Neural cell (in vitro differentiated cells): Measurements from ENCODE around the gene UNC119B. TPM values are rescaled to one million over a fixed set of nuclear protein-coding genes. Genes with fewer than 3 reads are reported as not detected.
"Not testable (repeated sequence)": the region's sequence is repeated elsewhere in the genome, so short reads cannot be mapped to it uniquely, and the experiment has no call there.

Source experiments
- H2AFZ ChIP-seq: fragments of 200-600, 300-800 bp; sonication (generic), shearing (Covaris generic); 2 replicates; pipeline ENCODE4 v1.6.0; 2014; ENCODE audit warnings: low read depth, mild to moderate bottlenecking, antibody characterized with exemption, low read length, moderate library complexity
- H3F3A ChIP-seq: fragments of 200-600 bp; shearing (Covaris generic); 2 replicates; pipeline ENCODE4 v1.6.1; 2016; ENCODE audit warnings: mild to moderate bottlenecking, moderate library complexity, mixed read lengths, antibody characterized with exemption, low read length; ENCODE audit not compliant: insufficient read depth, poor library complexity, severe bottlenecking
- H3K27ac ChIP-seq: fragments of 200-600, 300-800 bp; sonication (generic), shearing (Covaris generic); 2 replicates; pipeline ENCODE4 v1.5.1; 2014; ENCODE audit warnings: mild to moderate bottlenecking, low read length, moderate library complexity
- H3K27me3 ChIP-seq: fragments of 300-800, 200-600 bp; sonication (generic), shearing (Covaris generic); 2 replicates; pipeline ENCODE4 v1.6.0; 2014; ENCODE audit warnings: mild to moderate bottlenecking, low read depth, low read length, moderate library complexity; ENCODE audit not compliant: insufficient read depth
- H3K36me3 ChIP-seq: fragments of 300-800, 200-600 bp; sonication (generic), shearing (Covaris generic); 2 replicates; pipeline ENCODE4 v1.5.1; 2014; ENCODE audit warnings: mild to moderate bottlenecking, antibody characterized with exemption, low read length, moderate library complexity; ENCODE audit not compliant: insufficient read depth
- H3K4me2 ChIP-seq: fragments of 300-800, 200-600 bp; sonication (generic), shearing (Covaris generic); 2 replicates; pipeline ENCODE4 v1.6.0; 2014; ENCODE audit warnings: mild to moderate bottlenecking, low read length
- H3K4me3 ChIP-seq: fragments of 300-800, 200-600 bp; sonication (generic), shearing (Covaris generic); 2 replicates; pipeline ENCODE4 v1.5.1; 2014; ENCODE audit warnings: mild to moderate bottlenecking, low read length, moderate library complexity
- H3K79me2 ChIP-seq: fragments of 200-600 bp; shearing (Covaris generic); replicated peaks from 2 replicates; pipeline ENCODE4 v1.6.0; 2014; ENCODE audit warnings: mild to moderate bottlenecking, low read length, moderate library complexity; ENCODE audit not compliant: insufficient read depth
- H3K9ac ChIP-seq: fragments of 300-800, 200-600 bp; sonication (generic), shearing (Covaris generic); 2 replicates; pipeline ENCODE4 v1.6.1; 2016; ENCODE audit warnings: mild to moderate bottlenecking, low read length, mixed read lengths
- H3K9me2 ChIP-seq: fragments of 200-600 bp; shearing (Covaris generic); 2 replicates; pipeline ENCODE4 v1.6.1; 2016; ENCODE audit warnings: mild to moderate bottlenecking, low read length, mixed read lengths; ENCODE audit not compliant: insufficient read depth
- H3K9me3 ChIP-seq: fragments of 200-600, 300-800 bp; sonication (generic), shearing (Covaris generic); 2 replicates; pipeline ENCODE4 v1.6.1; 2016; ENCODE audit warnings: mild to moderate bottlenecking, mixed run types, low read length, moderate library complexity, mixed read lengths
- H4K20me1 ChIP-seq: fragments of 200-600 bp; shearing (Covaris generic); 2 replicates; pipeline ENCODE4 v1.6.1; 2016; ENCODE audit warnings: mild to moderate bottlenecking, mixed run types; ENCODE audit not compliant: insufficient read depth
- CTCF ChIP-seq: fragments of 450-650 bp; IDR thresholded peaks from 2 replicates; pipeline ENCODE4 v1.5.1; 2014; ENCODE audit warnings: antibody characterized with exemption, mild to moderate bottlenecking, moderate library complexity; ENCODE audit not compliant: poor library complexity, severe bottlenecking
- EP300 ChIP-seq: fragments of 450-650 bp; conservative IDR thresholded peaks from 2 replicates; pipeline ENCODE4 v1.6.1; 2014; ENCODE audit warnings: antibody characterized with exemption, mild to moderate bottlenecking, moderate library complexity; ENCODE audit not compliant: poor library complexity, severe bottlenecking
- EZH2 ChIP-seq: fragments of 200-600, 300-800 bp; shearing (Covaris generic), sonication (generic); IDR thresholded peaks from 2 replicates; pipeline ENCODE4 v1.6.1; 2014; ENCODE audit warnings: antibody characterized with exemption, low read length, borderline replicate concordance, mild to moderate bottlenecking; ENCODE audit not compliant: insufficient read depth, poor library complexity, severe bottlenecking
- MXI1 ChIP-seq: fragments of 450-650 bp; conservative IDR thresholded peaks from 2 replicates; pipeline ENCODE4 v1.6.1; 2014; ENCODE audit warnings: antibody characterized with exemption, mild to moderate bottlenecking; ENCODE audit not compliant: poor library complexity, severe bottlenecking
- POLR2AphosphoS5 ChIP-seq: IDR thresholded peaks from 2 replicates; pipeline ENCODE4 v1.6.1; 2012
- RAD21 ChIP-seq: fragments of 450-650 bp; conservative IDR thresholded peaks from 2 replicates; pipeline ENCODE4 v1.6.1; 2014; ENCODE audit warnings: antibody characterized with exemption, mild to moderate bottlenecking, moderate library complexity
- SMC3 ChIP-seq: fragments of 450-650 bp; conservative IDR thresholded peaks from 2 replicates; pipeline ENCODE4 v1.6.1; 2014; ENCODE audit warnings: antibody characterized with exemption, mild to moderate bottlenecking, moderate library complexity; ENCODE audit not compliant: poor library complexity
- TAF1 ChIP-seq: IDR thresholded peaks from 2 replicates; pipeline ENCODE4 v1.6.1; 2012; ENCODE audit warnings: low read depth
- polyA plus RNA-seq: library from polyadenylated mRNA; depleted of rRNA; stranded (reverse); fragments of >200 nt; gene quantifications from 2 replicates; pipeline ENCODE4 v1.2.3, GENCODE V29; 2014
- TF ChIP-seq, protein P1 (sequence below): IDR thresholded peaks from 2 replicates; pipeline ENCODE4 v1.6.1; 2012; ENCODE audit warnings: borderline replicate concordance

UNC119B gene
- polyA plus RNA-seq, 1 donor from 2014 or later = 17.3 TPM

GRCh38 chr12:120726510-120726793 lies 16.2 kb downstream of the UNC119B start:
- Histone ChIP-seq H3K4me2 (no peak overlapping the region), H3K79me2 (no peaks in the 10 kb centered on the region), H3K9me3 (no peaks in the 10 kb centered on the region), H3F3A (no peaks in the 10 kb centered on the region), H4K20me1 (no peaks in the 10 kb centered on the region), H3K27ac (no peak overlapping the region), H3K9me2 (no peaks in the 10 kb centered on the region), H2AFZ (no peak overlapping the region), H3K9ac (no peak overlapping the region), H3K27me3 (no peaks in the 10 kb centered on the region), H3K4me3 (no peak overlapping the region), H3K36me3 (no peaks in the 10 kb centered on the region)
- no peak for TF ChIP-seq EZH2
- TF ChIP-seq EP300 = no peak
- TF ChIP-seq, protein P1, sequence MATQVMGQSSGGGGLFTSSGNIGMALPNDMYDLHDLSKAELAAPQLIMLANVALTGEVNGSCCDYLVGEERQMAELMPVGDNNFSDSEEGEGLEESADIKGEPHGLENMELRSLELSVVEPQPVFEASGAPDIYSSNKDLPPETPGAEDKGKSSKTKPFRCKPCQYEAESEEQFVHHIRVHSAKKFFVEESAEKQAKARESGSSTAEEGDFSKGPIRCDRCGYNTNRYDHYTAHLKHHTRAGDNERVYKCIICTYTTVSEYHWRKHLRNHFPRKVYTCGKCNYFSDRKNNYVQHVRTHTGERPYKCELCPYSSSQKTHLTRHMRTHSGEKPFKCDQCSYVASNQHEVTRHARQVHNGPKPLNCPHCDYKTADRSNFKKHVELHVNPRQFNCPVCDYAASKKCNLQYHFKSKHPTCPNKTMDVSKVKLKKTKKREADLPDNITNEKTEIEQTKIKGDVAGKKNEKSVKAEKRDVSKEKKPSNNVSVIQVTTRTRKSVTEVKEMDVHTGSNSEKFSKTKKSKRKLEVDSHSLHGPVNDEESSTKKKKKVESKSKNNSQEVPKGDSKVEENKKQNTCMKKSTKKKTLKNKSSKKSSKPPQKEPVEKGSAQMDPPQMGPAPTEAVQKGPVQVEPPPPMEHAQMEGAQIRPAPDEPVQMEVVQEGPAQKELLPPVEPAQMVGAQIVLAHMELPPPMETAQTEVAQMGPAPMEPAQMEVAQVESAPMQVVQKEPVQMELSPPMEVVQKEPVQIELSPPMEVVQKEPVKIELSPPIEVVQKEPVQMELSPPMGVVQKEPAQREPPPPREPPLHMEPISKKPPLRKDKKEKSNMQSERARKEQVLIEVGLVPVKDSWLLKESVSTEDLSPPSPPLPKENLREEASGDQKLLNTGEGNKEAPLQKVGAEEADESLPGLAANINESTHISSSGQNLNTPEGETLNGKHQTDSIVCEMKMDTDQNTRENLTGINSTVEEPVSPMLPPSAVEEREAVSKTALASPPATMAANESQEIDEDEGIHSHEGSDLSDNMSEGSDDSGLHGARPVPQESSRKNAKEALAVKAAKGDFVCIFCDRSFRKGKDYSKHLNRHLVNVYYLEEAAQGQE = no peak
- TF ChIP-seq CTCF = no peak
- no peak for TF ChIP-seq SMC3
- TF ChIP-seq MXI1 = no peak
- no peak for TF ChIP-seq RAD21
- no peak for TF ChIP-seq POLR2AphosphoS5
- TF ChIP-seq TAF1 = no peak

DNA sequence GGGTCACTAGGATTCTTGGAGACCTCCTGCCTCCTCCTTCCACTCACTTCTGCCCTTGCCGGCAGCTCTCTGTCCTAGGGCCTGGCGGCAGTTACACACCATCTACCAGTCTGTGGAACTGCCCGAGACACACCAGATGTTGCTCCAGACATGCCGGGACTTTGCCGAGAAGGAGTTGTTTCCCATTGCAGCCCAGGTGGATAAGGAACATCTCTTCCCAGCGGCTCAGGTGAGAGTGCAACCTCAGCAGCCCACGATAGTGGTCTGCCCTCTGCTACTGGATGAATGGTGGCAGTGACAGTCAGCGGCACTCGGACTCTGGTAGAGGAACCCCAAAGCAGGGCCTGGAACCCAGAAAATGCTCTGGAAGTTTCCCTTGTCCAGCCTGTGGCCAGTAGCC lies 16.7 kb downstream of the UNC119B start:
- Histone ChIP-seq H3K27ac (no peak overlapping the region), H3K27me3 (no peaks in the 10 kb centered on the region), H3K9me3 (no peaks in the 10 kb centered on the region), H3K4me3 (no peak overlapping the region), H3K79me2 (no peaks in the 10 kb centered on the region), H4K20me1 (no peaks in the 10 kb centered on the region), H3F3A (no peaks in the 10 kb centered on the region), H3K36me3 (no peaks in the 10 kb centered on the region), H3K4me2 (no peak overlapping the region), H2AFZ (no peak overlapping the region), H3K9me2 (no peaks in the 10 kb centered on the region), H3K9ac (no peak overlapping the region)
- TF ChIP-seq RAD21 = no peak
- TF ChIP-seq, protein P1 = no peak
- TF ChIP-seq EZH2 = no peak
- no peak for TF ChIP-seq POLR2AphosphoS5
- no peak for TF ChIP-seq TAF1
- TF ChIP-seq EP300 = no peak

DNA sequence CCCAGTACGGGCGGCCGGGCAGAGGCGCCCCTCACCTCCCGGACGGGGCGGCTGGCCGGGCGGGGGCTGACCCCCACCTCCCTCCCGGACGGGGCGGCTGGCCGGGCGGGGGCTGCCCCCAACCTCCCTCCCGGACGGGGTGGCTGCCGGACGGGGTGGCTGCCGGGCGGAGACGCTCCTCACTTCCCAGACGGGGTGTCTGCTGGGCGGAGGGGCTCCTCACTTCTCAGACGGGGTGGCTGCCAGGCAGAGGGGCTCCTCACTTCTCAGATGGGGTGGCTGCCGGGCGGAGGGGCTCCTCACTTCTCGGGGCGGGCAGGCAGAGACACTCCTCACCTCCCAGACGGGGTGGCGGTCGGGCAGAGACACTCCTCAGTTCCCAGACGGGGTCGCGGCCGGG lies 21.9 kb downstream of the UNC119B start:
- H3K9ac ChIP-seq, H3K27ac ChIP-seq, H3K79me2 ChIP-seq, H3K4me2 ChIP-seq, H2AFZ ChIP-seq, H3K27me3 ChIP-seq, H3K4me3 ChIP-seq, H4K20me1 ChIP-seq, H3K36me3 ChIP-seq, H3K9me3 ChIP-seq, H3F3A ChIP-seq, H3K9me2 ChIP-seq: not testable (repeated sequence)
